GM12874 (cell line): ENCODE data around the gene IQSEC1.

Experiments used
- CTCF ChIP-seq: IDR thresholded peaks from 2 replicates; pipeline ENCODE4 v1.5.1; 2011; ENCODE audit warnings: low read depth, mild to moderate bottlenecking, control low read depth, low read length, moderate library complexity; ENCODE audit not compliant: insufficient read depth

IQSEC1 gene

DNA sequence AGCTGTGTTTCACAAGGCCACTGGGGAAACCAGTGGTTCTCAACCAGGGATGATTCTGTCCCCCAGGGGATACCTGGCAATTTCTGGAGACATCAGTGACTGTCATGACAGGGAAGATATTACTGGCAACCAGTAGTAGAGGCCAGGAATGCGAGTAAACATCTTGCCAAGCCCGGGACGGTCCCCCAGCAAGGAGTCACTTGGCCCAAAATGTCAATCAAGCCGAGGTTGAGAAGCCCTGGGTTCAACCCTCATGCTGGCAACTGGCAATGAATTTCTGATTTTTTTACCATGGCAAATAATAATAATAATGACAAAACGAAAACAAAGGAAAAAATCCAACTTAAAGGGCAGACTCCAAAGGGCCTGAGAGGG is 166.3 kb downstream of the IQSEC1 start:
- TF ChIP-seq CTCF = no peak

- TF ChIP-seq CTCF = no peak
These were observed 166.9 kb downstream of the IQSEC1 start for GRCh38 chr3:12906141-12906915.

DNA sequence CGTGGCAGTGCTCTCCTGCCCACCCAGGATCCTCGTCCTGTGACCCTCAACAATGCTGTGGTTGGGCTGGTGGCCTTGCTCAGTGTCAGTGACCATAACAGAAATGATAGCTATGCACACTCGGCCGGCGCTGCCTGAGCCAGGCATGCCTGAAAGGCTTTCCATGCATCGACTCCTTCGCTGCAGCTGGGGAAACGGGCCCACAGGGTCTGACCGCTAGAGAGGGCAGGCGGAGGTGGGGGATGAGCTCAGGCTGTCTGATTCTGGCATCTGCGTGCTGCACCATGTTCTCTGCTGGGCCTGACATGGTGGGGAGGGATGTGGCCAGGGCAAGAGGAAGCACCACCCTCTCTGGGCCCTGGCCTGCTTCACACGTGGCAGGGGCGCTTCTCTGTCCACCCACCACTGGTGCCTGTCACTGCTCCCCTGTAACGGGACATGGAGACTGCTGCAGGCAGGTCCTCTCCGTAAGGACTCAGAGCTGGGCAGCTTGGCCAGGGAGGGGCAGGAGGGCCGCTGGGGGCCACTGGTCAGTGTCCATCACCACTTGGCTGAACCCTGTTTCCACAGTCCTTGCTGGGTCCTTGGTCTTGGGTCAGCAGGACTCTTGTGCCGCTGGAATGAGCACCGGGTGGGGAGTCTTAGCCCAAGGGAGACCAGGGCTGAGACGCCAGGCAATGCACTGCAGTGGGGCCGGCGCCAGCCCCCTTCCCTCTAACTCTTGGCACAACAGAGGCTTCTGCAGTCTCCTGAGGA is 167.7 kb downstream of the IQSEC1 start:
- TF ChIP-seq CTCF = no peak

- no peak for TF ChIP-seq CTCF
These were observed 168.3 kb downstream of the IQSEC1 start for GRCh38 chr3:12904951-12905315.

DNA sequence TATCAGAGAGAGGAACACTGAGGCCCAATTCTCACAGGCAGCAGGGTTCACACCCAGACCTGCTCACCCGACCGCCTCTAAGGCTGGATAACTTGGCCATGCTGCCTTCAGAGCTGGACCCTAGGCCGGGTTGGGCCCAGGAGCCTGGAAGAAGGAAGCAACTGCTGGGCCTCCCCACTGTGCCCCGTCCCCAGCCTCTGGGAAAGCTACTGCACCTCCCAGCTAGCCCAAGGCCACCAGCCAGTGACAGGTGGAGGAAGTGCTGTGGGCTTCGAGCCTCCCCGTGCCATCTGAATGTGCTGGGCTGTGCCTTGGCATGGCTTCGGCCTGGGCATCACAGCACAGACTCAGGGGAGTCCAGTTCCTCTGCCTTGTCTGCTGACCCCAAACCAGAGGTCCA is 169.3 kb downstream of the IQSEC1 start:
- TF ChIP-seq CTCF = no peak

GRCh38 chr3:12903000-12903800 is 170.0 kb downstream of the IQSEC1 start:
- no peak for TF ChIP-seq CTCF
